Omental fat pad (tissue), 4 donors: Measurements from ENCODE around the gene AFF3. TPM values are rescaled to one million over a fixed set of nuclear protein-coding genes. Genes with fewer than 3 reads are reported as not detected.

Source experiments
- ATAC-seq: fragments of 150-250 bp; one replicate; pipeline ENCODE4 v1.9.1; 2016; ENCODE audit warnings: mild to moderate bottlenecking, moderate library complexity; ENCODE audit not compliant: low FRiP score
- DNase-seq: peaks from one replicate; pipeline ENCODE4 v3.0.0-alpha.2; 2019; ENCODE audit warnings: low spot score
- CTCF ChIP-seq, 3 donors: fragments of 450-650 bp; IDR thresholded peaks; one replicate each; pipeline ENCODE4 v1.5.1; 2016 to 2017; ENCODE audit warnings: antibody characterized with exemption in 3 of 3, mild to moderate bottlenecking in 3 of 3, moderate library complexity in 2 of 3
- total RNA-seq, 4 donors: library from RNA; depleted of rRNA; stranded (reverse); fragments of >200 nt; gene quantifications; one replicate each; pipeline ENCODE4 v1.1.0, GENCODE V29; 2016

Gene AFF3
- total RNA-seq, 4 donors from 2014 or later: 1.4 to 6.0 (median 2.7) TPM

- no peak for DNase-seq
- no peak for ATAC-seq
- TF ChIP-seq CTCF (IDR thresholded peaks at IDR 0.05): no peak
Observed at GRCh38 chr2:99524056-99524455, 618.3 kb downstream of the AFF3 start.

DNA sequence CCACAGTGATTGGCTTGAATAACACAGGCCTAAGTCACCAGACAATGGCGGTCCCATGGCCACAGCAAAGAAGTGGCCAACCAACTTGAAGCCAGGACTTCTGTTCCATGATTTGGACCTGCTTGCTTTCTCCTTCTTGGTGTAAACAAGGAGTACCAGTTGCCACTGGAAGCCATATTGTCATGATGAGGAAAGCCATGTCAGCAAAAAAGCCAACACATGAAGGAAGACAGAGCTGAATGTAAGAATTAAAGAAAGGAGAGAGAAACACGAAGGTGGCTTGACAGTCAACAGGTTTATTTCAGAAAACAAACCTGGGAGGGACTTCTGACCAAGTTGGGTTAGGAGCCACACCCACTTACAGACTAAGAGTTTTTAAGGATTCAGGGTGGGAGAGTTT, 620.2 kb downstream of the AFF3 start:
- no peak for ATAC-seq

GRCh38 chr2:99520813-99521212, 621.6 kb downstream of the AFF3 start:
- ATAC-seq (no peak), DNase-seq (no peak)
- no peak for TF ChIP-seq CTCF (IDR thresholded peaks at IDR 0.05)

More for the DNA sequence above, 620.2 kb downstream of the AFF3 start:
- DNase-seq: no peak
- TF ChIP-seq CTCF (IDR thresholded peaks at IDR 0.05): no peak

- TF ChIP-seq CTCF (IDR thresholded peaks at IDR 0.05): no peak
- DNase-seq (no peak), ATAC-seq (no peak)
Observed at GRCh38 chr2:99520195-99520594, 622.2 kb downstream of the AFF3 start.

- no peak for TF ChIP-seq CTCF (IDR thresholded peaks at IDR 0.05)
- ATAC-seq (no peak), DNase-seq (no peak)
Observed at GRCh38 chr2:99514357-99514756, 628.0 kb downstream of the AFF3 start.

DNA sequence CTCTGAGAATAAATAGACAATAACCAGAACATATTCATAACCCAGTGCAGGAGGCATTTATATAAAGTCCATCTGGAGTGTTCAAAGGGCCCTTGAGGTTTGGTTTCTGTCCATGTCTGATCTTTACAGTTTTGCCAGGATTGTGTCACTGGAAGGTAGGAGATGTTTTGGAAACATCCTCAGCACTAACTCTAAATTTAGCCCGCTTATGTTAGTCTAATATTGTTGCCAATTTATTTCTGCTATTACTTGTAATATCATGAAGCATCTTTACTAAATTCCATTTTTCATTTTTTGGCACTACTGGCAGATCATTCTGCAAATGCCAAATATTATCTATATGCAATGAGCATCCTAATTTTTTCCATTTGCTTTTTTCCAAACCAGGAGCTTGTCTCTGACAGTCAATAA, 630.2 kb downstream of the AFF3 start:
- ATAC-seq (no peak), DNase-seq (no peak)
- TF ChIP-seq CTCF (IDR thresholded peaks at IDR 0.05): no peak

DNA sequence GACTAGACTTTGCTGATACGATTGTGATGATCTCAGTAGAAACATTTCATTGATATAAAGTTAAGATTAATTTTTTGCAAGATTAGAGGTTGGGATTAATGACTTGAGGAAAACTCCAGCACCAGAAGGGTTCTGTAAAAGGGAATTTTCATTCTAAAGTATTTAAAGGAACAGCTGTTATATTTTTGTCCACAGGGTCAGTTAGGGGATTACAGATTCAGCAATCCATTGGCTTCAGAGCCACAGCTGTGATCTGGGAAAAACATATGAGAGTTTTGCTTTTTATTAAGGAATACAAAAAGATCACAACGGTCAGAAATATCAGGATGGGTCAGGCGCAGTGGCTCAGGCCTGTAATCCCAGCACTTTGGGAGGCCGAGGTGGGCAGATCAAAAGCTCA, 633.0 kb downstream of the AFF3 start:
- no peak for ATAC-seq
- TF ChIP-seq CTCF (IDR thresholded peaks at IDR 0.05): no peak
- no peak for DNase-seq
